Stomach smooth muscle (tissue), 2 donors: Measurements from ENCODE around the gene AP1G1.
"Not testable (repeated sequence)": the region's sequence is repeated elsewhere in the genome, so short reads cannot be mapped to it uniquely, and the experiment has no call there.

Source experiments
- H3K27ac ChIP-seq: one replicate; pipeline ENCODE4 v1.7.0; 2013; ENCODE audit warnings: mild to moderate bottlenecking, low read length, inconsistent platforms
- H3K27me3 ChIP-seq, 2 donors: one replicate each; pipeline ENCODE4 v1.7.0; 2013; ENCODE audit warnings: low read length in 2 of 2; ENCODE audit not compliant: insufficient read depth in 2 of 2, control insufficient read depth in 1 of 2
- H3K36me3 ChIP-seq, 2 donors: one replicate each; pipeline ENCODE4 v1.7.0; 2013; ENCODE audit warnings: low read length in 2 of 2; ENCODE audit not compliant: control insufficient read depth in 2 of 2, insufficient read depth in 2 of 2
- H3K4me1 ChIP-seq: one replicate; pipeline ENCODE4 v1.7.0; 2013; ENCODE audit warnings: low read length; ENCODE audit not compliant: control insufficient read depth, insufficient read depth
- H3K4me3 ChIP-seq, 2 donors: one replicate each; pipeline ENCODE4 v1.7.0; 2013; ENCODE audit warnings: low read length in 2 of 2
- H3K9ac ChIP-seq, 2 donors: one replicate each; pipeline ENCODE4 v1.7.0; 2013; ENCODE audit warnings: low read length in 2 of 2, mild to moderate bottlenecking in 1 of 2
- H3K9me3 ChIP-seq, 2 donors: one replicate each; pipeline ENCODE4 v1.7.0; 2013; ENCODE audit warnings: low read length in 2 of 2; ENCODE audit not compliant: control insufficient read depth in 2 of 2
- donor health status: healthy.
- donor health status: Pancreatic carcinoma.

AP1G1 gene

DNA sequence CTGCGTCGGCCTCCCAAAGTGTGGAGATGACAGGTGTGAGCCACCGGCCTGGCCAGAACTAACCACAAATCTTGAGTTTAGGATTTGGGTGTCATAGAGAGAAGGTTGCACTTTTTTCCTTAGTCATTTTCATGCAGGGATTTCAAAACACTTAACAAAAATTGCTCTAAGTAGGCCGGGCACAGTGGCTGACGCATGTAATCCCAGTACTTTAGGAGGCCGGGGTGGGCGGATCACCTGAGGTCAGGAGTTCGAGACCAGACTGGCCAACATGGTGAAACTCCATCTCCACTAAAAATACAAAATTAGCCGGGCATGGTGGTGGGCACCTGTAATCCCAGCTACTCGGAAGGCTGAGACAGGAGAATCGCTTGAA is 1.5 kb upstream of the AP1G1 start:
- H3K9ac ChIP-seq, H3K4me1 ChIP-seq, H3K4me3 ChIP-seq, H3K36me3 ChIP-seq, H3K27ac ChIP-seq, H3K27me3 ChIP-seq, H3K9me3 ChIP-seq: not testable (repeated sequence)

DNA sequence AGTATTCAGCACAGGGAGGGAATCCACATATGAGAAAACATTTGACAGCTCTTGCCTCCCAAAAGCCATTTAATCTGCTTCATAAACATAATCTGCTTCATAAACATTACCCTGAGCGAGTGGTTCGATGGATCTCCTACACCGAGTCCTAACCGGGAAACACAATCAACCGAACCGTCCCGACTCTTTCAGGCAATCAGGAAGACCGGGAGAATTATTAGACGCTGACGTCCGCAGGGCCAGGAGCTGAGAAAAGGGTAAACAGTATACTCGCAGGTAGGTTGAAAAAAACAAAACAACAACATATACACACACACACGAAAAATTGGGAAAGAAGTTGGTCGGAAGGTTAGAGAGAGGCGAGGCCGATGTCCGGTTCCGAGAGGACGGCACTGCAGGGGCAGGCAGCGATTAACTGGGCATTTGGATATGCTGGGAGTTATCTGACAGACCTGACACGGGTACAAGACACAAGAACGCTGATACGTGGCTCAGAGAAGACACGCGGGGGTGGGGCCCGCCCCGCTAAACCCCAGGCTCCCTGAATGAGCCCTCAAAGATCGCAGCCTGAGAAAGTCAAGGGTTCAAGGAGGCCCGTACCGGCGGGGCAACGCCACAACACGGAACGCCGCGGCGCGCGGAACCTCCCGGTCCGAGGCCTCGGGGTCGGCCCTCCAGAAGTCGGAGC is 585 bp downstream of the AP1G1 start:
- H3K4me3 ChIP-seq = peak overlapping the region; percentile 87 to 99
- H3K9me3 ChIP-seq = no peaks in the 10 kb centered on the region
- H3K36me3 ChIP-seq = no peaks in the 10 kb centered on the region
- H3K27me3 ChIP-seq = no peaks in the 10 kb centered on the region
- peak overlapping the region; percentile 97 to 100 for H3K9ac ChIP-seq
- H3K27ac ChIP-seq = peak overlapping the region; percentile 98
- peaks cover 5% of the 10 kb centered on the region for H3K4me1 ChIP-seq

DNA sequence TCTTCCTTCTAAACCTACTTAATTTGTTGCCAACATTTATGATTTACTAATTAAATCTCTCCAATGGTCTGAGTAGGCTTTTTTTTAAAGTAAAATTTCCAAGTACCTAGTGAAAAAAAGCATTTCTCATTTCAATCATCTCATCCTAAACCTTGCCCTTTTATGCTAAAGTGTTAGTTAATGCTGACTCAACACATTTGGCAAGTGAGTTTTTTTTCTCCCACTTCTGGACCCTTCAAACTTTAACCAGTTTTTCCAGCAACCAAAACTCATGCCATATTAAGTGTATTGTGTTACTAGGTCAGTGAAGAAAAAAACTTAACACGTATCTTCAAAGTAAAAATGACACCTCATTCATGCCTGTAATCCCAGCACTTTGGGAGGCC is 5.3 kb downstream of the AP1G1 start:
- H3K9ac ChIP-seq = no peak overlapping the region
- H3K4me3 ChIP-seq = no peak overlapping the region
- no peaks in the 10 kb centered on the region for H3K9me3 ChIP-seq
- peaks cover 5% of the 10 kb centered on the region for H3K4me1 ChIP-seq
- H3K27ac ChIP-seq = no peak overlapping the region
- no peaks in the 10 kb centered on the region for H3K27me3 ChIP-seq
- H3K36me3 ChIP-seq = peaks cover under 1 to 2% of the 10 kb centered on the region in 2 donors

DNA sequence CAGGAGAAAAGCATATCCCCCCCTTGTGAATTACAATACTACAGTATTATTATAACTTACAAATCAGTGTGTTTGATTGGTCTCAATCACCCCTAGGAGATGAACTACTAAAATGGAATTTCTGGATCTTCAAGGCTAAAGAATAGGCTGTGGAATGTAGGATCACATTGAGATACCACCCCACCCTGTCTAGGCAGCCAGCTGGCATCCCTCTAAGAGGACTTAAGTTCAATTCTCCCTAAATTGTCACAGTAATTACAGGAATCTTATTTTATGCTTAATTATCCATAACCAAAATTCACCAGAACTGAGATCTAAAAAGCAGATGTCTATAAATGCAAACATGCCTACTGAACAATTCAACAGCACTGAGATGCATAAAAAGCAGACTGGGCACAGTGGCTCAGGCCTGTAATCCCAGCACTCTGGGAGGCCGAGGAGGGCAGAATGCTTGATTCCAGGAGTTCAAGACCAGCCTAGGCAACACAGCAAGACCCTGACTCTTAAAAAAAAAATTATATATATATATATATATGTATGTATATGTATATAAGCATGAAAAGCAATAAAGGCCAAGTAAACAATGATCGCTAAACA is 12.0 kb downstream of the AP1G1 start:
- Histone ChIP-seq H3K27ac (no peak overlapping the region), H3K4me3 (no peak overlapping the region), H3K27me3 (no peaks in the 10 kb centered on the region), H3K9me3 (no peaks in the 10 kb centered on the region), H3K4me1 (peaks cover 3% of the 10 kb centered on the region), H3K36me3 (peaks cover 4 to 5% of the 10 kb centered on the region in 2 donors), H3K9ac (no peak overlapping the region)

DNA sequence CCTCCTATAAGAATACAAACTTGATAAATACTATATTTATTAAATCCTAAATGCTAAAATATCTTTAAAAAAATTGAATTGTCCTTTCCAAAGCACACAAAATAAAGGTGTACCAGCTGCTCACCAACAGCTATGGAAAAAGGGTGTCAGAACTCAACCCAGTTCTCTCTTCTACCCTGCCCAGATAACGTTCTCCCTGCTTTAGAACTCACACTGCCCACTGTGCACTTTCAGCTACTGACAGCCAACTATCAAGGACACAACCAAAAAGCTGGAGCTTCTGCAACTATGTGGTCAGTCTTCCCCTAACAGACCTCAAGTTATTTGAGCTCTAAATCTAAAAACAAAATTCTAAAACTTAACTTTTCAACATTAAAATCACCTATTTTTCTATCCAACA is 13.7 kb downstream of the AP1G1 start:
- no peak overlapping the region for H3K9ac ChIP-seq
- H3K9me3 ChIP-seq = no peaks in the 10 kb centered on the region
- H3K4me3 ChIP-seq = no peak overlapping the region
- H3K36me3 ChIP-seq = peaks cover 2 to 5% of the 10 kb centered on the region in 2 donors
- peaks cover 3% of the 10 kb centered on the region for H3K4me1 ChIP-seq
- H3K27me3 ChIP-seq = no peaks in the 10 kb centered on the region
- H3K27ac ChIP-seq = no peak overlapping the region

DNA sequence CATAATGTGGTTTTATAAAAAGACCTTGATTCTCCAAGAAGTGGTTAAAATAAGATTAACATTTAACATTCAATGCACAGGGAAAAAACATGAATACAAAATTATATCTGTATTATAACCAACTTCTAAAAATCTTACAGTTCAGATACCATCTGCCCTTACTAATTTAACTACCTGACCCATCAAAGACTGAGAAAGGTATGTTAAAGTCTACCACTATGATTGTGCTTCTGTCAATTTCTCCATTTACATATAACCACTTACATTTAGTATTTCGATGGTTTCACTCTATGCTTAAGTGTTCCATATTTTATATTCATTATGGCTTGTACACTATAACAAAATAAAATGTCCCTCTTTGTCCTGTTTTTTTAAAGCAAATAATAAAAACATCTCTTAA is 14.6 kb downstream of the AP1G1 start:
- H3K4me3 ChIP-seq = no peak overlapping the region
- no peak overlapping the region for H3K27ac ChIP-seq
- no peaks in the 10 kb centered on the region for H3K9me3 ChIP-seq
- no peaks in the 10 kb centered on the region for H3K27me3 ChIP-seq
- H3K9ac ChIP-seq = no peak overlapping the region
- H3K4me1 ChIP-seq = peaks cover 3% of the 10 kb centered on the region
- H3K36me3 ChIP-seq = peaks cover 4 to 7% of the 10 kb centered on the region in 2 donors

DNA sequence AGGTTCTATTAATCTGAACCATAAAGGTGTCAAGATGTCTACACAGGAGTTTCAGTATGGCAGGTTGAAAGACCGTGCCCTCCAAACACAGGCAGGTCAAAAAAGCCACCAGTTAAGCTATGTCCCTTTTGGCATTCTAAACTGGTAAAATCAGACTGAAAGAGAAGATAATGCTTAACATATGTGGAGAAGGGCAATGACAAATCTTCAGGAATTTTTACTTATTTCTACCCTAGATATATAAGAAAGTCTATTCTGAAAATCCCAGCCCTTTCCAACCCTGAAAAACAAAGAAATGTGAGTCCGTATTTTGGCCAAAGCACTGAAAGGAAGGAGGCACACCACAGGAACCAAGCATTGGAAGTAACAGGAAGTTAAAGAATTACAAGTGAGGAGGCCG is 16.5 kb downstream of the AP1G1 start:
- Histone ChIP-seq H3K27ac (no peak overlapping the region), H3K27me3 (no peaks in the 10 kb centered on the region), H3K9ac (no peak overlapping the region), H3K36me3 (peaks cover 9 to 11% of the 10 kb centered on the region in 2 donors), H3K9me3 (no peaks in the 10 kb centered on the region), H3K4me1 (peaks cover 3% of the 10 kb centered on the region), H3K4me3 (no peak overlapping the region)

DNA sequence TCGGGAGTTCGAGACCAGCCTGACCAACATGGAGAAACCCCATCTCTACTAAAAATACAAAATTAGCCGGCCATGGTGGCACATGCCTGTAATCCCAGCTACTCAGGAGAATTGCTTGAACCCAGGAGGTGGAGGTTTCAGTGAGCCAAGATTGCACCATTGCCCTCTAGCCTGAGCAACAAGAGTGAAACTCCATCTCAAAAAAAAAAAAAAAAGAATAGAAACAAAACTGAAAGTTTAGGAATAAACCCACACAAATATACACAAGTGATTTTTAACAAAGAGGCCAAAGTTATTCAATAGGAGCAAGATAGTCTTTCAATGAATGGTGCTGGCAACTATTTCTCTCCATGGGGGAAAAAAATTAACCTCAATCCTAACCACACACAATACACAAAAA is 18.3 kb downstream of the AP1G1 start:
- peaks cover 11 to 13% of the 10 kb centered on the region in 2 donors for H3K36me3 ChIP-seq
- H3K9me3 ChIP-seq, H3K27me3 ChIP-seq, H3K9ac ChIP-seq, H3K4me3 ChIP-seq, H3K4me1 ChIP-seq, H3K27ac ChIP-seq: not testable (repeated sequence)

DNA sequence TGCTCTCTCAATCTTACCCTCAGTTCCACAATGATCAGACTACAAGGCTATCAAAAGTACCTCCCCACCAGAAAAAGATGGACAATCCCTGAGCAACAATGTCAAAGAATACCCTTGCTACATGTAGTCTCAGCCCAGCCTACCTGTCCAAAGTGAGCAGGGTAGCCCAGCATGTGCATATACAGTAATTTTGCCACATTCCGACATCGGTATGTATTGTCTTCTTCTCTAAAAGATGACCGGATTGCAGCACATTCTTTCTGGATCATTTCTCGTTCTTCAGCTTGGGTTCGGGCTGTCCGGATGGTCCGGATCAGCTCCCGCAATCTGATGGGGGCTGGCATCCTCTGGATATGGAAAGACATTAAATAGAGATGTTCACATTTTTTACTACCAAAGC is 19.5 kb downstream of the AP1G1 start:
- H3K9me3 ChIP-seq = no peaks in the 10 kb centered on the region
- H3K4me1 ChIP-seq = no peaks in the 10 kb centered on the region
- peaks cover 11 to 13% of the 10 kb centered on the region in 2 donors for H3K36me3 ChIP-seq
- no peak overlapping the region for H3K27ac ChIP-seq
- no peak overlapping the region for H3K4me3 ChIP-seq
- no peak overlapping the region for H3K9ac ChIP-seq
- no peaks in the 10 kb centered on the region for H3K27me3 ChIP-seq

DNA sequence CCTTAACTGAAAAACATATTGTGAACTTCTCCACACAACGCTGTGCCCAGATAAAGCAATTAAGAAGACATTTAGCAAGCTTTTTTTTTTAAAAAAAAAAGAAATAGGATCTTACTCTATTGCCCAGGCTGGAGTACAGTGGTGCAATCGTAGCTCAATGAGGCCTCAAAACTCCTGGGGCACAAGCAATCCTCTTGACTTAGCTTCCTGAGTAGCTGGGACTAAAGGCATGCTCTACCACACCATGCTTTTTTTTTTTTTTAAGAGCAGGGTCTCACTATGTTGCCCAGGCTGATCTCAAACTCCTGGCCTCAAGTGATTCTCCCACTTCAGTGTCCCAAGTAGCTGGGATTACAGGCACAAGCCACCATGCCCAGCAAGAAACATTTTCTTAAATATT is 20.1 kb downstream of the AP1G1 start:
- no peak overlapping the region for H3K4me3 ChIP-seq
- no peaks in the 10 kb centered on the region for H3K9me3 ChIP-seq
- H3K27ac ChIP-seq = no peak overlapping the region
- H3K36me3 ChIP-seq = peaks cover 11 to 13% of the 10 kb centered on the region in 2 donors
- no peaks in the 10 kb centered on the region for H3K4me1 ChIP-seq
- H3K9ac ChIP-seq = no peak overlapping the region
- H3K27me3 ChIP-seq = no peaks in the 10 kb centered on the region

DNA sequence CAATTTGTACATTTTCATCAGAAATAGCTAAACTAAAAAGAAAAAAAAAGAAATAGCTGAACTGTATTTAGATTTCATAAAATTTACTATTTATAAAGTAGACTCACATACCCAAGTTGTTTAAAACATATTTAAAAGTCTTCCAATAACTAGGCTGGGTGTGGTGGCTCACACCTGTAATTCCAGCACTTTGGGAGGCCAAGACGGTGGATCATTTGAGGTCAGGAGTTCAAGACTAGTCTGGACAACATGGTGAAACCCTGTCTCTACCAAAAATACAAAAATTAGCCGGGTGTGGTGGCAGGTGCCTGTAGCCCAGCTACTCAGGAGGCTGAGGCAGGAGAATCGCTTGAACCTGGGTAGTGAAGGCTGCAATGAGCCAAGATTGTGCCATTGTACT is 23.5 kb downstream of the AP1G1 start:
- H3K4me1 ChIP-seq, H3K9me3 ChIP-seq, H3K27ac ChIP-seq, H3K27me3 ChIP-seq, H3K4me3 ChIP-seq, H3K9ac ChIP-seq: not testable (repeated sequence)
- peaks cover 9 to 13% of the 10 kb centered on the region in 2 donors for H3K36me3 ChIP-seq
